ENCODE measurements around the gene PLCG2.

DNA sequence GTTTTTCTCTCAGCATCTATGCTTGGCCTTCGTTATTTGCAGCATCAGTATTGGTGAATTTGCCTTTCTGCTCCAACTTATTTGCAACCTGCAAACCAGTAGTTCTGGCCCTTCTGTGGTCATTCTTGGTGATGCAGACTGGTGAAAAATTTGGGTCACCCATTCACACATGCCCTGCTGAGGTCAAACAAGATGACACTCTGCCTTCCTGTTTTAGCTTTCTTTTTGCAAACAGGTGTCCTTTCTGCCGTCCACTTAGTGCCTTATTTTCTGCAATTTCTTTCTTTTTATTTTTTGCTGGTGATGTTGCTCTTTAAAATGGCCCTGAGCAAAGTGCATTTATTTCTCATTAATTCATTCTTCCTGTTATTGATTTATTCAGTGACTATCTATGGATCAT lies 31.3 kb downstream of the PLCG2 start:
- TF ChIP-seq, protein P1, sequence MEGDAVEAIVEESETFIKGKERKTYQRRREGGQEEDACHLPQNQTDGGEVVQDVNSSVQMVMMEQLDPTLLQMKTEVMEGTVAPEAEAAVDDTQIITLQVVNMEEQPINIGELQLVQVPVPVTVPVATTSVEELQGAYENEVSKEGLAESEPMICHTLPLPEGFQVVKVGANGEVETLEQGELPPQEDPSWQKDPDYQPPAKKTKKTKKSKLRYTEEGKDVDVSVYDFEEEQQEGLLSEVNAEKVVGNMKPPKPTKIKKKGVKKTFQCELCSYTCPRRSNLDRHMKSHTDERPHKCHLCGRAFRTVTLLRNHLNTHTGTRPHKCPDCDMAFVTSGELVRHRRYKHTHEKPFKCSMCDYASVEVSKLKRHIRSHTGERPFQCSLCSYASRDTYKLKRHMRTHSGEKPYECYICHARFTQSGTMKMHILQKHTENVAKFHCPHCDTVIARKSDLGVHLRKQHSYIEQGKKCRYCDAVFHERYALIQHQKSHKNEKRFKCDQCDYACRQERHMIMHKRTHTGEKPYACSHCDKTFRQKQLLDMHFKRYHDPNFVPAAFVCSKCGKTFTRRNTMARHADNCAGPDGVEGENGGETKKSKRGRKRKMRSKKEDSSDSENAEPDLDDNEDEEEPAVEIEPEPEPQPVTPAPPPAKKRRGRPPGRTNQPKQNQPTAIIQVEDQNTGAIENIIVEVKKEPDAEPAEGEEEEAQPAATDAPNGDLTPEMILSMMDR (IDR thresholded peaks at IDR 0.05; ENCODE audit: poor library complexity), result no peak
- no peak for TF ChIP-seq EZH2 (IDR thresholded peaks at IDR 0.05; ENCODE audit: borderline replicate concordance)
